ENCODE data around the gene AOPEP. TPM values are rescaled to one million over a fixed set of nuclear protein-coding genes. Genes with fewer than 3 reads are reported as not detected.

Gene AOPEP
- total RNA-seq, 1 donor from 2014 or later, result 22.1 TPM

- Mint-ChIP-seq H3K27ac (ENCODE audit: unreplicated experiment) (peak overlapping the region; percentile 67), H3K36me3 (ENCODE audit: low read depth, unreplicated experiment) (peaks cover 4% of the 10 kb centered on the region), H3K4me1 (ENCODE audit: unreplicated experiment) (no peaks in the 10 kb centered on the region), H3K9me3 (ENCODE audit: unreplicated experiment) (no peaks in the 10 kb centered on the region), H3K4me3 (ENCODE audit: unreplicated experiment) (no peak overlapping the region), H3K27me3 (ENCODE audit: unreplicated experiment) (no peaks in the 10 kb centered on the region)
- DNase-seq (ENCODE audit: low spot score), result no peak
- no peak for TF ChIP-seq CTCF (IDR thresholded peaks at IDR 0.05; ENCODE audit: unreplicated experiment)
Observed at GRCh38 chr9:95105519-95106287, 379.2 kb downstream of the AOPEP start.

DNA sequence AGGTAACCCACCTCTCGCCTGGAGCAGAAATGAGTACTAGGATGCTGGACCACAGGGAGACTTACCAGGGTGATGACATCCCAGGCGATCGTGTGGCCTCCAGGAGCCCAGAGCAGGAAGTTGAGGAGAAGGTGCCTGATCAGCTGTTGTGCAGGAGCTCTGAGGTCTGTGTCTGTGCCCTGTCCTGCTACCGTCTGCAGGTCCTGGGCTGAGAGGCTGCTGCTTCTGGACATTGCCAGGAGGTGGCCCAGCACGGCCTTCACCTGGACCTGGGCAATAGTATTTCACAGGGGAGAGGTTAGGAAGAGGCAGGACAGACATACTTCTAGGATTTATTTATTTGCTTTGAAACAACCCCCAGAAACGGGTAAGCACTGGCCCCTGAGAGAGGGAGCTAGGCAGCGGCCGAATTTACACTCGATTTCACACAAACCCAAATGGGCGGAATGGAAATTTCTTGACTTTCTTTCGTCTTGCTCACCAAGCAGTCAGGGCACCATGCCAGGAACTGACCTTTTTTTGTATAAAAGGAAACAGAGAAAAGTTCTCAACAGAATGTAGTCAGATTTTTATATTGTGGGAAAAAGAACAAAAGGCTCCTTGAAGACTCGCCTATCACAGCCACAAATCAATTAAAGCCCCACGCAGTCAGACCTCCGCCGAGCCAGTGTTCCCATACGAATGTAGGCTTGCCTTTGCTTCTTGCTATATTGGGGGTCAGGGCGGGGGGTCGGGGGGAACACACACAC lies 380.7 kb downstream of the AOPEP start:
- no peaks in the 10 kb centered on the region for H3K27me3 Mint-ChIP-seq (ENCODE audit: unreplicated experiment)
- peaks cover 8% of the 10 kb centered on the region for H3K36me3 Mint-ChIP-seq (ENCODE audit: low read depth, unreplicated experiment)
- no peaks in the 10 kb centered on the region for H3K9me3 Mint-ChIP-seq (ENCODE audit: unreplicated experiment)
- no peaks in the 10 kb centered on the region for H3K4me1 Mint-ChIP-seq (ENCODE audit: unreplicated experiment)
- no peak overlapping the region for H3K27ac Mint-ChIP-seq (ENCODE audit: unreplicated experiment)
- H3K4me3 Mint-ChIP-seq (ENCODE audit: unreplicated experiment), result no peak overlapping the region
- DNase-seq (ENCODE audit: low spot score), result no peak
- no peak for TF ChIP-seq CTCF (IDR thresholded peaks at IDR 0.05; ENCODE audit: unreplicated experiment)

DNA sequence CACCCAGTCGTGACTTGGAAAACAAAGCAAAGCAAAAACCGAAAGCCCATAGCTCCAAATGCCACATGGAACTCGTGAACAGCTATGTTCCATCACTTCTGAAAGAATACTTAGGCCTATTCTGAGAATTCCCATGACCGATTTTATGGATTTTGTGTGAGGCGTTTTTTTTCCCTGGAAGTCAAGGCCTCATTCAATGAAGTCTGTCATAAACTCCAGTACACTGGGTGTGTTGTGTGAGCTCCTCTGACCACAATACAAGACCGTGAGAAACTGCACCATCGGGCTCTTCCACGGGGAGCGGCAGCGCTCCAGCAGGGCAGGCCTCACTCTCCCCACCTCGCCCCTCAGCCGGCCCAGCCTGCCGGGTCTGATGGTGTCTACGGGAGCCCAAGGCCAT lies 381.5 kb downstream of the AOPEP start:
- TF ChIP-seq CTCF (IDR thresholded peaks at IDR 0.05; ENCODE audit: unreplicated experiment), result no peak
- H3K4me1 Mint-ChIP-seq (ENCODE audit: unreplicated experiment), result no peaks in the 10 kb centered on the region
- H3K27ac Mint-ChIP-seq (ENCODE audit: unreplicated experiment), result no peak overlapping the region
- H3K27me3 Mint-ChIP-seq (ENCODE audit: unreplicated experiment), result no peaks in the 10 kb centered on the region
- no peaks in the 10 kb centered on the region for H3K9me3 Mint-ChIP-seq (ENCODE audit: unreplicated experiment)
- DNase-seq (ENCODE audit: low spot score), result no peak
- H3K4me3 Mint-ChIP-seq (ENCODE audit: unreplicated experiment), result no peak overlapping the region
- peaks cover 8% of the 10 kb centered on the region for H3K36me3 Mint-ChIP-seq (ENCODE audit: low read depth, unreplicated experiment)

- Mint-ChIP-seq H3K4me3 (ENCODE audit: unreplicated experiment) (no peak overlapping the region), H3K36me3 (ENCODE audit: low read depth, unreplicated experiment) (peaks cover 8% of the 10 kb centered on the region), H3K27ac (ENCODE audit: unreplicated experiment) (no peak overlapping the region), H3K27me3 (ENCODE audit: unreplicated experiment) (no peaks in the 10 kb centered on the region), H3K4me1 (ENCODE audit: unreplicated experiment) (no peaks in the 10 kb centered on the region), H3K9me3 (ENCODE audit: unreplicated experiment) (no peaks in the 10 kb centered on the region)
- TF ChIP-seq CTCF (IDR thresholded peaks at IDR 0.05; ENCODE audit: unreplicated experiment), result no peak
- no peak for DNase-seq (ENCODE audit: low spot score)
Observed at GRCh38 chr9:95108777-95109176, 382.3 kb downstream of the AOPEP start.

- Mint-ChIP-seq H3K27me3 (ENCODE audit: unreplicated experiment) (no peaks in the 10 kb centered on the region), H3K4me3 (ENCODE audit: unreplicated experiment) (no peak overlapping the region), H3K4me1 (ENCODE audit: unreplicated experiment) (no peaks in the 10 kb centered on the region), H3K27ac (ENCODE audit: unreplicated experiment) (no peak overlapping the region), H3K36me3 (ENCODE audit: low read depth, unreplicated experiment) (peaks cover 8% of the 10 kb centered on the region), H3K9me3 (ENCODE audit: unreplicated experiment) (no peaks in the 10 kb centered on the region)
- no peak for TF ChIP-seq CTCF (IDR thresholded peaks at IDR 0.05; ENCODE audit: unreplicated experiment)
- DNase-seq (ENCODE audit: low spot score), result no peak
Observed at GRCh38 chr9:95109456-95109855, 383.0 kb downstream of the AOPEP start.
